ENCODE measurements around the gene KTI12.
"Not testable (repeated sequence)": the region's sequence is repeated elsewhere in the genome, so short reads cannot be mapped to it uniquely, and the experiment has no call there.

The KTI12 gene

GRCh38 chr1:52037909-52038308, 4.3 kb upstream of the KTI12 start:
- DNase-seq, result no peak

GRCh38 chr1:52037402-52037814, 3.8 kb upstream of the KTI12 start:
- DNase-seq, result no peak

GRCh38 chr1:52034050-52034384, 407 bp upstream of the KTI12 start:
- DNase-seq, result no peak

GRCh38 chr1:52032785-52033131, 852 bp downstream of the KTI12 start:
- no peak for DNase-seq

GRCh38 chr1:52032124-52032784, 1.4 kb downstream of the KTI12 start:
- DNase-seq, result no peak

GRCh38 chr1:52028839-52029238, 4.8 kb downstream of the KTI12 start:
- not testable (repeated sequence) for DNase-seq

- DNase-seq, result no peak
Observed at GRCh38 chr1:52028328-52028727, 5.3 kb downstream of the KTI12 start.

GRCh38 chr1:52026278-52026677, 7.3 kb downstream of the KTI12 start:
- DNase-seq, result no peak

- no peak for DNase-seq
Observed at GRCh38 chr1:52022133-52022532, 11.5 kb downstream of the KTI12 start.

GRCh38 chr1:52008071-52008809, 25.4 kb downstream of the KTI12 start:
- no peak for DNase-seq

- no peak for DNase-seq
Observed at GRCh38 chr1:52007215-52008002, 26.2 kb downstream of the KTI12 start.

GRCh38 chr1:52006081-52006553, 27.5 kb downstream of the KTI12 start:
- DNase-seq, result not testable (repeated sequence)

- not testable (repeated sequence) for DNase-seq
Observed at GRCh38 chr1:52005548-52005947, 28.1 kb downstream of the KTI12 start.

- no peak for DNase-seq
Observed at GRCh38 chr1:52003877-52004276, 29.7 kb downstream of the KTI12 start.

GRCh38 chr1:52002038-52002917, 31.3 kb downstream of the KTI12 start:
- peak; percentile 88 for DNase-seq

- no peak for DNase-seq
Observed at GRCh38 chr1:51998701-51999100, 34.9 kb downstream of the KTI12 start.

GRCh38 chr1:51997974-51998382, 35.6 kb downstream of the KTI12 start:
- DNase-seq, result no peak

GRCh38 chr1:51990478-51990965, 43.1 kb downstream of the KTI12 start, which contains the start of gene RAB3B:
Gene RAB3B (minus strand): TSS chr1:51990700. CDS start chr1:51977117, 13,583 bp downstream.
- peak; percentile 26 for DNase-seq

GRCh38 chr1:51989582-51990477, 43.8 kb downstream of the KTI12 start:
- DNase-seq, result no peak

- no peak for DNase-seq
Observed at GRCh38 chr1:51988254-51988653, 45.4 kb downstream of the KTI12 start.

GRCh38 chr1:51986718-51987117, 46.9 kb downstream of the KTI12 start:
- DNase-seq, result no peak

Data from NCI-H2081 treated with DMSO at 0.1 percent for 48 hours (cell line).